ENCODE results near the gene FBXO3.
"Not testable (repeated sequence)": the region's sequence is repeated elsewhere in the genome, so short reads cannot be mapped to it uniquely, and the experiment has no call there.

The FBXO3 gene

GRCh38 chr11:33713856-33714398 lies 60.4 kb downstream of the FBXO3 start:
- Histone ChIP-seq H3K27me3 (ENCODE audit: insufficient read depth, low read depth, severe bottlenecking) (no peaks in the 10 kb centered on the region), H3K4me3 (ENCODE audit: low read depth, low read length) (no peak overlapping the region), H3K27ac (no peak overlapping the region), H3K9me3 (ENCODE audit: severe bottlenecking) (no peaks in the 10 kb centered on the region), H3K36me3 (peaks cover 27% of the 10 kb centered on the region)
- no peak for DNase-seq
- TF ChIP-seq, protein P1, sequence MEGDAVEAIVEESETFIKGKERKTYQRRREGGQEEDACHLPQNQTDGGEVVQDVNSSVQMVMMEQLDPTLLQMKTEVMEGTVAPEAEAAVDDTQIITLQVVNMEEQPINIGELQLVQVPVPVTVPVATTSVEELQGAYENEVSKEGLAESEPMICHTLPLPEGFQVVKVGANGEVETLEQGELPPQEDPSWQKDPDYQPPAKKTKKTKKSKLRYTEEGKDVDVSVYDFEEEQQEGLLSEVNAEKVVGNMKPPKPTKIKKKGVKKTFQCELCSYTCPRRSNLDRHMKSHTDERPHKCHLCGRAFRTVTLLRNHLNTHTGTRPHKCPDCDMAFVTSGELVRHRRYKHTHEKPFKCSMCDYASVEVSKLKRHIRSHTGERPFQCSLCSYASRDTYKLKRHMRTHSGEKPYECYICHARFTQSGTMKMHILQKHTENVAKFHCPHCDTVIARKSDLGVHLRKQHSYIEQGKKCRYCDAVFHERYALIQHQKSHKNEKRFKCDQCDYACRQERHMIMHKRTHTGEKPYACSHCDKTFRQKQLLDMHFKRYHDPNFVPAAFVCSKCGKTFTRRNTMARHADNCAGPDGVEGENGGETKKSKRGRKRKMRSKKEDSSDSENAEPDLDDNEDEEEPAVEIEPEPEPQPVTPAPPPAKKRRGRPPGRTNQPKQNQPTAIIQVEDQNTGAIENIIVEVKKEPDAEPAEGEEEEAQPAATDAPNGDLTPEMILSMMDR (IDR thresholded peaks at IDR 0.05; ENCODE audit: low read depth, low read length), result no peak

DNA sequence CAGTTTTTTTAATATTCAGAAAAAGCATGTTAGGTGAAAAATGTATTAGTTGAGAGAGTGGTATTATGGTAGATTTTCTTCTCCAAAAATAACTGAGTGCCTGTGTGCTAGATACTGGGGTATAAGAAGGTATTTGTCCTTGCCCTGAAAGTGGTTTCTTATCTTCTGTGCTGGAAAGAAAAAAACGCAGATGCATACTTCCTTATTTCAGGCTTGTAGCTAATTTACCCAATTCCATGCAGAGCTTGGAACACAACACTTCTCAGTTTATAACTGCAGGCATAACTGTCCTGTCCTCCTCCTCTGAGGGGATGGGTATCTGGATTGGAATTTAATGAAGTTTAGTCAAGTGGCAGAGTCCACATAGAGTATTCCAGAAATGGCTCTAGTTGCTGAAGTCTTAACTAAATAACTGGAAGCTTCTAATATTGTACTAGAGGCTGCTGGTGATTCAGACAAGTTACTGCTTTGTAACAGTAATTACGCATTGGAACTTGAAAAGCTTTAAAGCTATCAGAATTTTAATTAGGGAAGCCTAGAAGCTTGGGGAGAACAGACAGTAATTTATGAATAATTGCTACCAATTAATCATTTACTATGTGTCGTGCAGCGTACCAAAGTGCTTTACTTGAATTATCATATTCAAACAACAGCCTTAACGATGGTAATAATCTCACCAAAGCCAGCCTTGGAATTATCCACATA lies 61.0 kb downstream of the FBXO3 start:
- Histone ChIP-seq H3K27me3 (ENCODE audit: insufficient read depth, low read depth, severe bottlenecking) (no peaks in the 10 kb centered on the region), H3K9me3 (ENCODE audit: severe bottlenecking) (no peaks in the 10 kb centered on the region), H3K4me3 (ENCODE audit: low read depth, low read length) (no peak overlapping the region), H3K27ac (no peak overlapping the region), H3K36me3 (peaks cover 26% of the 10 kb centered on the region)
- no peak for DNase-seq
- TF ChIP-seq, protein P1 (IDR thresholded peaks at IDR 0.05; ENCODE audit: low read depth, low read length), result no peak

DNA sequence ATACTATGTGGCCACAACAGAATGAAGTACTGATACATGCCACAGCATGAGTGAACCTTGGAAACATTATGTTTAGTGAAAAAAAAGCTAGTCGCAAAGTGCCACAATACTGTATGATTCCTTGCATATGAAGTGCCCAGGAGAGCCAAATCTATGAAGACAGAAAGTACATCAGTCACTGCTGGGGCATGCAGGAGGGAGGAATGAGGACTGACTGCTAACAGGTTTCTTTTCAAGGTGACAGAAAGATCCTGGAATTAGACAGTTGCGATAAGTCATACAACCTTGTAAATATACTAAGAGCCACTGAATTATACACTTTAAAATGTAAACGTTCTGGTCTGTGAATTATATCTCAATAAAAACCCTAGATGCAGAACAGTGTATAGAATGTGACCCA lies 61.9 kb downstream of the FBXO3 start:
- Histone ChIP-seq H3K27ac (no peak overlapping the region), H3K4me3 (ENCODE audit: low read depth, low read length) (no peak overlapping the region), H3K36me3 (peaks cover 26% of the 10 kb centered on the region), H3K9me3 (ENCODE audit: severe bottlenecking) (no peaks in the 10 kb centered on the region), H3K27me3 (ENCODE audit: insufficient read depth, low read depth, severe bottlenecking) (no peaks in the 10 kb centered on the region)
- TF ChIP-seq, protein P1 (IDR thresholded peaks at IDR 0.05; ENCODE audit: low read depth, low read length), result no peak
- no peak for DNase-seq

DNA sequence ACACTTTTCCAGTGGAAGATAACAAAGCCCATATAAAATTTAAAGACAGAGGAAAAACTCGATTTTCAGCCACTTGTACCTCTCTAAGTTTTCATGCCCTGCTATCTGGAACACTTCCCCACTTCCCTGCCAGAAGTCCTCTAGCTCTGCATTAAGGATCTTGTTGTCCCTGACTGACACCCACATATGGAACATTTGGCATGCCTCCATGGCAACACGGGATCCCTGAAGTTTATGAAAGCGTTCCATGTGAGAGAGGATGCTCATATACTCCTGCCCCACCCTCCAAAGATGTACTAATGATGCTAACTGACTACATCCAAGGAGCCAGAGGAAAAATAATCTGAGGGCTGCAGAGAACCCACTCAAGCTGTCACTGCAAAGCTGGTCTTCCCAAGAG lies 64.9 kb downstream of the FBXO3 start:
- H3K36me3 ChIP-seq, result peaks cover 21% of the 10 kb centered on the region
- TF ChIP-seq, protein P1 (IDR thresholded peaks at IDR 0.05; ENCODE audit: low read depth, low read length), result no peak
- no peak overlapping the region for H3K4me3 ChIP-seq (ENCODE audit: low read depth, low read length)
- H3K9me3 ChIP-seq (ENCODE audit: severe bottlenecking), result no peaks in the 10 kb centered on the region
- DNase-seq, result no peak
- H3K27me3 ChIP-seq (ENCODE audit: insufficient read depth, low read depth, severe bottlenecking), result no peaks in the 10 kb centered on the region
- H3K27ac ChIP-seq, result no peak overlapping the region

DNA sequence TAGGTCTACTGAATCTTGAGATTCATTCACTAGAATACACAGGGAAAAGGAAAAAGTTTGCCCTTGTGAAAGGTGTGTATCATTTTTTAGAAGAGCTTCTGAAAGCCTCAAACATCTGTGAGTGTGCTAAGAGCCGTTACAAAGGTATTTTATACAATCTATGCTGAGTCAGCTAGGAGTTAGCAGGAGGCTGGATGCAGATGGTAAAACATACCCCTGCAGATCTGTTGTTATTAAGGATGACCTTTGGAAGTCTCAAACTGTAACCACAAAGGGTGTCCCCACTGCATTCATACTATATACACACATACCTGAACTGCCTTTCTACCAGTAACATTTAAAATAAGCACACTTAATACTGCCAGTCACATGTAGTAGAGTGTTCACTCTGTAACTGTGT lies 65.3 kb downstream of the FBXO3 start:
- H3K9me3 ChIP-seq (ENCODE audit: severe bottlenecking), result no peaks in the 10 kb centered on the region
- TF ChIP-seq, protein P1 (IDR thresholded peaks at IDR 0.05; ENCODE audit: low read depth, low read length), result no peak
- H3K27ac ChIP-seq, result no peak overlapping the region
- DNase-seq, result no peak
- H3K4me3 ChIP-seq (ENCODE audit: low read depth, low read length), result no peak overlapping the region
- H3K36me3 ChIP-seq, result peaks cover 20% of the 10 kb centered on the region
- H3K27me3 ChIP-seq (ENCODE audit: insufficient read depth, low read depth, severe bottlenecking), result no peaks in the 10 kb centered on the region

DNA sequence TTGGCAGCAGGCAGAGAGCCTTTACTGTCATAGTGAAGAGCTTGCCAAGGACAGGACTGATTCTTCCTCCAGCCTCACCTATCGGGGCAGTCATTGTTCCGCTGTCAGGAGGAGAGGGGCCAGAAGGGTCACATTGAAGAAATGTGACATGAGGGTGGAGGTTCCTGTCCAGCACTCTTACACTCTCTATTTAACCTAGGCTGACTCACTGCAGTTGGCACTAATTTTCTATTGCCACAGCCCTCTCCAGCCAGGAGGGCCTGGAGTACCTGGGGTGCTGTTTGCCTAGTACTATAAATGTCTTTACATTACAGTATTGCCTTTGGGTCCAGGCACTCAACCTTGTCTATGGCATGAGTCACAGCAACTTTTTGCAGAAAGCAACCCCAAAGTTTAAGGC lies 66.5 kb downstream of the FBXO3 start:
- peaks cover 17% of the 10 kb centered on the region for H3K36me3 ChIP-seq
- H3K9me3 ChIP-seq (ENCODE audit: severe bottlenecking); H3K4me3 ChIP-seq (ENCODE audit: low read depth, low read length); H3K27me3 ChIP-seq (ENCODE audit: insufficient read depth, low read depth, severe bottlenecking); H3K27ac ChIP-seq; DNase-seq: not testable (repeated sequence)
